Tibial nerve (tissue), 3 donors: ENCODE data around the gene CCDC38.

Experiments
- CTCF ChIP-seq, 5 experiments: fragments of 200-600 bp in 3 of 5; fragments of 450-650 bp in 2 of 5; sonication (generic) in 3 of 5; IDR thresholded peaks; one replicate each; pipeline ENCODE4 v1.5.1; 2016 to 2019; ENCODE audit warnings: antibody characterized with exemption in 5 of 5, mild to moderate bottlenecking in 3 of 5, moderate library complexity in 2 of 5
- POLR2A ChIP-seq, 2 donors: fragments of 450-650 bp; IDR thresholded peaks; one replicate each; pipeline ENCODE4 v1.6.1; 2017; ENCODE audit warnings: antibody characterized with exemption in 2 of 2, mild to moderate bottlenecking in 2 of 2, moderate library complexity in 2 of 2

GRCh38 chr12:95982602-95983001 is 40.2 kb upstream of the CCDC38 start:
- no peak for TF ChIP-seq CTCF (IDR thresholded peaks at IDR 0.05)
- no peak for TF ChIP-seq POLR2A (IDR thresholded peaks at IDR 0.05)
